GM19023 (cell line): ENCODE data around the gene DIP2C.
"Not testable (repeated sequence)": the region's sequence is repeated elsewhere in the genome, so short reads cannot be mapped to it uniquely, and the experiment has no call there.

Experiments
- ATAC-seq: cut with Tn5 transposase; IDR thresholded peaks from one replicate; pipeline ENCODE4 v1.9.1; 2021; ENCODE audit warnings: mild to moderate bottlenecking, moderate library complexity; ENCODE audit not compliant: unreplicated experiment

DIP2C gene

GRCh38 chr10:615583-616152, 73.8 kb downstream of the DIP2C start:
- ATAC-seq: no peak

GRCh38 chr10:614790-615582, 74.5 kb downstream of the DIP2C start:
- ATAC-seq: no peak

DNA sequence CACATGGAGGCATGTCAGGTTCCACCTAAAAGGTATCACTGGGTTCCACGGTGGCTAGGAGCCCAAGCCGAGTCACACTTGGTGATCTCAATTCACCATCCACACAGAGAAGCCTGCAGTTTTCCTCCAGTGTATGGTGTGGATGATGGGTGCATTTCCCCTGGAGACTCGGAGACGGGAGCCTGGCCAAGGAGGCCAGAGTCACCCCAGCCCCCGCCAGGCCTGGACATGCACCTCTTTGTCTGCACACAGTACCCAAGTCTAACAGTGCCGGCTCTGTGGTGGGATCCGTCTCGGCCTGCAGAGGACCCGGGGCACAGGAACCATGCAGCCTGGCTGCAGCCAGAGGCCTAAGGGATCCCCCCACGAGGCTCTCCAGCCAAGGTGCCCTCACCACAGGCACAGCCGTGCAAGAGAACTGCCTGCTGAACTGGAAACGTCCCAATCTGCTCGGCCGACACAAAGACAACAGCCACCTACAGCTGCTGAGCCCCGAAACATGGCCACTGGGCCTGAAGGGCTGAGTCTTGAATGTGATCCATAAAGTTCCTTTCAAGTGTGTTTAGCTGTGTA, 75.2 kb downstream of the DIP2C start:
- ATAC-seq: no peak

DNA sequence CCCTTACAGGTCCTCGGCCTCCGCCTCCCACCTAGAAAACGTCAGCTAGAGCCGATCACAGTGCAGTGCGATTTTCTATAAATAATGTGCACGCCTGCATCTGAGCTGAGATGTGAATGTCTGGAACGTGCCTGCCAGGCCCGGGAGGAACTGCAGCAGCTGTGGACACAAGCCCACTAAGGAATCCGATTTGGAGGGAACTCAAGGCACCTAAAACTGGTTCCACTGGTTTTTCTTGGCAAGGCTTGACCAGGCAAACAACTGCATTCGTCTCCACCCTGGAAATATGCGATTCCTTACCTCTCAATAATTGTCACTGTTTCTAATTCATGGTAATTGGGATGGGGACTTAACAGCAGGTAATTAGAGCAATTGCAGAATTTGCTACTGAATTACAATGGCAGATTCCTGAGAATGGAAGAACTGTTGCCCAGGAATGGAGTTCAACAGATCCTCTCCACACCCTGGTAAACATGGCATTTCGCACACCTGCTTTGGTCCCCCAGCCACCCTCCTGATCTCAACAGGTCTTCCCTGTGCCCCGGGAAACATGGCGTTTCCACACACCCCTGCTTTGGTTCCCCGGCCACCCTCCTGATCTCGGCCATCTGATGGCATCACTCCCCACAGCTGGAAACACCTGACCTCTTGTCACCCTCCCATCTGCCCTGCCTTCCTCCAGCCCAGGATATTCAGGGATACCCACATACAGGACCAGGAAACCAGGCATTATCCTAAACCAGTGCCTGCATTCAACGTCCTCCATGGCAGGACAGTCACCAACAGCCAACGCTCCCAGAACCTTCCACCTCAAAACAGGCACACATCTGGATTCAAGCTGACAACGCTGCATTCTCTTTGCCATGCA, 76.0 kb downstream of the DIP2C start:
- ATAC-seq: no peak

DNA sequence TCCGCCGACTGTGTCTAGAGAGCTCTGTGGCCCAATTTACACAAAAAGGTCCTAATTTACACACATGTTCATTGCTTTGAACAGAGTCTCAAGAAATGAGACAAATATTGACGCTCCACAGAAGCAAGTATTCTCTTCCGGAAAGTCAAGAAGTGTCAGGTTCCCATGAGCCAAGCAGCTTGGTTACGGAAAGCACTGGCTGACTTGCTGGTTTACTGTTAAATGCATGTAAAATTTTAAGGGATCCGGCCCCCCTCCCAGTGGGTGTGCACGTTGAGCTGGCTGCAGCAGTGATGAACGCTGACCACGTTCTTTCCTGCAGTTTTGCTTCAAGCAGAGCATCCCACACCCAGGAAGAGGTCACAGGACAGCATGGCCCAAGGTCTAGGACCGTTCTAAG, 76.8 kb downstream of the DIP2C start:
- no peak for ATAC-seq

DNA sequence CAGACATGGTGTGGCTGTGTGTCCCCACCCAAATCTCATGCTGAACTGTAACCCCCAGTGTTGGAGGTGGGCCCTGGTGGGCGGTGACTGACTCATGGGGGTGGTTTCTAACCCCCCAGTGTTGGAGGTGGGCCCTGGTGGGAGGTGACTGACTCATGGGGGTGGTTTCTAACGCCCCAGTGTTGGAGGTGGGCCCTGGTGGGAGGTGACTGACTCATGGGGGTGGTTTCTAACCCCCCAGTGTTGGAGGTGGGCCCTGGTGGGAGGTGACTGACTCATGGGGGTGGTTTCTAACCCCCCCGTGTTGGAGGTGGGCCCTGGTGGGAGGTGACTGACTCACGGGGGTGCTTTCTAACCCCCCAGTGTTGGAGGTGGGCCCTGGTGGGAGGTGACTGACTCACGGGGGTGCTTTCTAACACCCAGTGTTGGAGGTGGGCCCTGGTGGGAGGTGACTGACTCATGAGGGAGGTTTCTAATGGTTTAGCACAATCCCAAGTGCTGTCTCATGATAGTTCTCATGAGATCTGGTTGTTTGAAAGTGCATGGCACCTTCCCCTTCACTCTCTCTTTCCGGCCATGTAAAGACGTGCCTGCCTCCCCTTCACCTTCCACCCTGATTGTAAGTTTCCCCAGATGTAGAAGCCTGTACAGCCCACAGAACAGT, 78.7 kb downstream of the DIP2C start:
- not testable (repeated sequence) for ATAC-seq

DNA sequence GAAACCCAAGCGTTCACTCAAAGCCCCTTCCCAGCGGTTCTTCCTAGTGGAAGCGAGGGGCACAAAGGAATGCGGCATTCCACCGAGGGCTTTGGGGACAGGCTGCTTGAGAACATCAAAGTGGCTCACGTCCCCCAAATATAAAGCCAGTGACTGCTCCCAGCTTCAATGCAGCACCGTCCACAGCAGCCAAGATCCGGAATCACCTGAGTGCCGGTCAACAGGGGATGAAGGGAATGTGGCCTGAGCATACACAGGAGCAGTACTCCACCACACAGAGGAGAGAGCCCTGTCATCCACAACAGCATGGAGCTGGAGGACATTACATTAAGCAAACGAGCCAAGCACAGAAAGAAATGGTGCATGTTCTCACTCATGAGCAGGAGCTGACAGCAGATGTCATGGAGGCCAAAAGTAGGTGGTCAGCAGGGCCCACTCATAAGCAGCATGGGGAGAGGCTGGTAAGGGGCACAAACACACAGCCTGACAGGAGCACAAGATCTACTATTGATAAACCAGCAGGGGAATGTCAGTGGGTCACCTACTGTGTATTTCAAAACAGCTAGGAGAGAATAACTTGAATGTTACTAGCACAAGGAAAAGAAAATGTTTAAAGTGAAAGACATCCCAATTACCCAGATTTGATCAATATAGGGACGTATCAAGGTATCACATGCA, 79.5 kb downstream of the DIP2C start:
- ATAC-seq: no peak

GRCh38 chr10:609262-609658, 80.2 kb downstream of the DIP2C start:
- ATAC-seq: no peak

DNA sequence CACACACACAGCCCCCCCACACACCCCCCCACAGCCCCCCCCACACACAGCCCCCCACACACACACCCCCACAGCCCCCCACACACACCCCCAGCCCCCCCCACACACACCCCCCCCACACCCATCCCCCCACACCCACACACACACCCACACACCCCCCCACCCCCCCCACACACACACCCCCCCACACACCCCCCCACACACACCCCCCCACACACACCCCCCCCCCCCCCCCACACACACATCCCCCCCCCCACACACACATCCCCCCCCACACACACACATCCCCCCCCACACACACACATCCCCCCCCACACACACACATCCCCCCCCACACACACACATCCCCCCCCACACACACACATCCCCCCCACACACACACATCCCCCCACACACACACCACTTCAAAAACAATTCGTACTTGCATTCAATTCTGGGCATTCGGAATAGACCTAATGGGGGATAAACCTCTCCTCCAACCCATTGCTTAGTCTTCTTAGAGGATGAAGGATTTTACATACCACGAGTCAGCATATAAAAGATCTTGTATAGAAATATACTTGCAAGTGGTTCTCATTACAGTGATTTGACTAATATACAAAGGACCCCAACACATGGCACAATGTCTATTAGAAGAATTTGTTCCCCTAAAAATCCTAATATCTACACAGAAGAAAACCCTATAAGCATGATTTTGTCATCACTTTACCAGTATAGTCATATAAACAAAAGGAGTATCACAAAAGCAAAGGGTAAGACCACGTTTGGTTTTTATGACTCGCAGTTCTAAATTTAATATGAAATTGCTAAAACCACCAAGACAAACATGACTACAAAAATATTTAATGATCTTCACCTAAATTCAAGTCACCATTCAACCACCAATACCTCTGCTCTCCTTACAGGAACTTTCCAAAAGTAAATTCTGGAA, 80.9 kb downstream of the DIP2C start:
- no peak for ATAC-seq

DNA sequence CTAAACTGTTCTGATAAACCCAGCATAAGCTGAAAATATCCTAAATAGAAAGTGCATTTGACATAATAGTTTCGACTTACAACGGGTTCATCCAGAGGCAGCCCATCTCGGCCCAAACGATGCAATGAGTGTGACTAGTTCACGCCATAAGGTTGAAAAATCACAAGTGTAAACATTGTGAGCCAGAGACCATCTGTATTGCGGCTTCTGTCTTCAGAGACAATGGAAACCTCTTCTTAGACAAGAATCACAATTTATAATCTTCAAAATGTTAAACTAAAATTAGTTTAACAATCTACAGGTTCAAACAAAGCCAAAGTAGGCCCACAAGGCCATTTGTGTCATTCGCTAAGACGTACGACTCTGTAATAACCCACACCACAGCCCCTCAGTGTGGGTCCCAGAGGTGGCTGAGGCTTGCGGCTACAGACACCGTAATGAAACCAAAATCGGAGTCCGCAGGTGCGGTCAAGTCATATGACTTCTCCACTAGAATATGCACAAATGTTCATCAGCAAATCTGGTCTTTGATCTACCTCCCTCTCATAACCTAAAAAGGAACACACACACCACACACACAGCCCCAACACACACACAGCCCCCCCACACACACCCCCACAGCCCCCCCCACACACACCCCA, 81.8 kb downstream of the DIP2C start:
- ATAC-seq: no peak

DNA sequence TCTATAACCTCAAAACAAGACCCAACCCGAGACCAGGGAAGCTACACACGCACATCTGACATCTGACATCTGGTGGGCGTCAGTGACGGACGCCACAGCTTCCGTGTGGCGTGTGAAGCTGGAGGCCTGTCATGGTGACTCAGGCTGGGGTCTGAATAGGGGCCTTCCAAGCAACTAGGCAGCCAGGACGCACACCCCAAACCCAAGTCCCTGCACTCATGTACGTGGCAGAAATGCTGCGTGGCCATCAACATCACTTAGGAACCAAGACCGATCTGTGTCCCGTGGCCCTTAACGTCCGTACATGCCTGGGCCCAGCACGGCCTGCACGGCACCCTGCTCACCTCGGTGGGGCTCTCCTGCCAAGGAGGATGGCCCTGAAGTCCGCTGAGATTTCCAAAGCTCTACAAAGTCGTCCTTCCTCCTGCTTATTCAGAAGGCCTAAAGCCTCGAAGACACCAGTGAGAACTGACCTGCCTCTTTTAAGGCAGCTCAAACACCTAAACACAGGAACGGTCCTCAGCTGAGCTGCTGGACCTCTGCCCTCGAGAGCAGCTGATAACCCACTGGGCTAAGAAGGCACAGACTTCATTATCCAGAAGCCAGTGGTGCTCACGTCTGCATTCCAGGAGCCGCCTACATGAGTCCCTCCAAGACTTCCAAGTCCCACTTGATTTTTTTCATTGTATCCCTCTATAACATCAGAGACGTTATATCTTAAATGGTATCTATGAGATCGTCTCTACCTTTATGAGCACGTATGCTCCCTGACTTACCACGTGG, 82.5 kb downstream of the DIP2C start:
- no peak for ATAC-seq

GRCh38 chr10:605632-606325, 83.7 kb downstream of the DIP2C start:
- ATAC-seq: no peak

GRCh38 chr10:604716-605631, 84.5 kb downstream of the DIP2C start:
- no peak for ATAC-seq

DNA sequence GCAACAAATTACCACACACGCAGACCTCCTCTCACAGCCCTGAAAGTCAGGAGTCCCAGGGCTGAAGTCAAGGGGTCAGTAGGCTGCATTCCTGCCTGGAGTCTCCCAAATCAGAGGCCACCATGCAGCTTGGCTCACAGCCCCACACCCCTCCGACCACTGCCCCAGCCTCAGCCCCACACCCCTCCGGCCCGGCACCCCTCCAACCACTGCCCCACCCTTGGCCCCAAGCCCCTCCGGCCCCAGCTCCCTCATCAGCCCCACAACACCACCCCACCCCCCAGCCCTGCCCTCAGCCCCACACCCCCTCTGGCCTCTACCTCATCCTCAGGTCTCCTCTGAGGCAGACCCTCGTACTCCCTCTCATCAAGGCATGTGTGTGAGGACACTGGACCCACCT, 85.7 kb downstream of the DIP2C start:
- ATAC-seq: no peak

DNA sequence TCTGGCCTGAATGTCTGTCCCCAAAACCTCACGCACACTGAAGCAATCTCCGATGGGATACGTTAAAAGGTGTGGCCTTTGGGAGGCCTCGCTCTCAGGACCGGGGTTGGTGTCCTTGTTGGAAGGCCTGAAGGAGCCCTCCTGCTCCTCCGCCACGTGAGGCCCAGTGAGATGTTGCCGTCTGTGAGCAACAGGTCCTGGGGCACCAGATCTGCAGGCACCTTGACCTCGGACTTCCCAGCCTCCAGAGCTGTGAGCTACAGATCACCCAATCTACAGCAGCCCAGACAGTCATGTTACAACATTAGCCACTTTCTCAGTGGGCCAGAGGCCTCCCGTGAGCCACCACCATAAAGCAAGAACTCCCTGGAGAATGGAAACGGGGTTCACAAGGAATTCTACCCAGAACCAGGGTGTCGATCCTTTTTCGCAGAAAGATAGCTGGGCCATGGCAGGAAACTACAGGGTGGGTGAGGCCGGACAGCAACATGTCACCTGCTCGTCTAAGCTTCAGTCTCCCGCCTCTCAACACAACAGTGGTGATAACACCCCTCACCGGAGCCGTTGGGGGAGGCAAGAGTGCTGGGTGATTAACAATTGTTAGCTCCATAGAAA, 87.0 kb downstream of the DIP2C start:
- no peak for ATAC-seq

GRCh38 chr10:601660-601963, 87.9 kb downstream of the DIP2C start:
- ATAC-seq: no peak
